Endothelial cell of umbilical vein (primary cell): ENCODE data around the gene DDR1. TPM values are rescaled to one million over a fixed set of nuclear protein-coding genes. Genes with fewer than 3 reads are reported as not detected.

Experiments used
- BruUV-seq: library from RNA; stranded (reverse); fragments of 400-500 nt; replicated peaks from 2 replicates; lab custom pipeline; 2021; lab: Mats Ljungman, UMichigan
- CTCF ChIA-PET: fragments of 300-600, 350-600 bp; sonication (Branson Sonifier 250); formaldehyde crosslinking; loops from one replicate; lab custom pipeline; 2021; ENCODE audit warnings: antibody characterized with exemption, inconsistent platforms; lab: Charles Lee
- POLR2A ChIA-PET: fragments of 300-600, 350-600 bp; sonication (Branson Sonifier 250); formaldehyde crosslinking; loops from one replicate; lab custom pipeline; 2021; ENCODE audit warnings: antibody characterized with exemption, inconsistent platforms; lab: Charles Lee
- DNase-seq: peaks from one replicate; pipeline ENCODE4 v3.0.0-alpha.2; 2011; ENCODE audit warnings: low read depth, low spot score
- FAIRE-seq: peaks from 2 replicates; lab custom pipeline; 2011; peaks lifted over from hg19 to GRCh38; lab: Jason Lieb, UNC
- H2AFZ ChIP-seq: 2 replicates; pipeline ENCODE4 v1.6.0; 2012; ENCODE audit warnings: low read depth, low read length, control low read depth, inconsistent platforms
- H3K27ac ChIP-seq: 2 replicates; pipeline ENCODE4 v1.5.1; 2011; ENCODE audit warnings: low read depth, mild to moderate bottlenecking, control low read depth, low read length, moderate library complexity; ENCODE audit not compliant: insufficient read depth
- H3K27me3 ChIP-seq, 2 experiments: 2 replicates each; pipeline versions ENCODE4 v1.6.0 to v1.6.1; 2011; ENCODE audit warnings: low read length in 2 of 2, mixed read lengths in 1 of 2; ENCODE audit not compliant: control insufficient read depth in 2 of 2, insufficient read depth in 2 of 2
- H3K36me3 ChIP-seq, 2 experiments: 2 replicates in 1 of 2; 3 replicates in 1 of 2; pipeline ENCODE4 v1.5.1; 2011; ENCODE audit warnings: low read length in 2 of 2, mild to moderate bottlenecking in 1 of 2, moderate library complexity in 1 of 2; ENCODE audit not compliant: control insufficient read depth in 2 of 2, insufficient read depth in 2 of 2; ENCODE audit errors: extremely low read depth in 1 of 2
- H3K4me1 ChIP-seq: 3 replicates; pipeline ENCODE4 v1.5.1; 2011; ENCODE audit warnings: mild to moderate bottlenecking, low read length; ENCODE audit not compliant: control insufficient read depth, insufficient read depth; ENCODE audit errors: extremely low read depth
- H3K4me2 ChIP-seq: 2 replicates; pipeline ENCODE4 v1.6.1; 2011; ENCODE audit warnings: low read length, control low read depth, mixed read lengths; ENCODE audit not compliant: insufficient read depth
- H3K4me3 ChIP-seq, 3 experiments: fragments of 200-600 bp in 1 of 3; sonication (generic), shearing (Covaris generic) in 1 of 3; replicated peaks in 1 of 3; 2 replicates each; pipeline ENCODE4 v1.5.1; 2011 to 2016; ENCODE audit warnings: control low read depth in 3 of 3, low read length in 3 of 3, mild to moderate bottlenecking in 2 of 3, inconsistent platforms in 1 of 3, low read depth in 1 of 3, moderate library complexity in 1 of 3; ENCODE audit not compliant: insufficient read depth in 1 of 3
- H3K79me2 ChIP-seq: 2 replicates; pipeline ENCODE4 v1.6.0; 2012; ENCODE audit warnings: low read length, inconsistent platforms; ENCODE audit not compliant: control insufficient read depth, insufficient read depth
- H3K9ac ChIP-seq: replicated peaks from 2 replicates; pipeline ENCODE3; 2011; ENCODE audit warnings: low read length, control low read depth; ENCODE audit not compliant: insufficient read depth; ENCODE audit errors: extremely low read depth
- H3K9me1 ChIP-seq: replicated peaks from 3 replicates; pipeline ENCODE4 v1.6.0; 2011; ENCODE audit warnings: mild to moderate bottlenecking, low read length; ENCODE audit not compliant: control insufficient read depth, insufficient read depth; ENCODE audit errors: extremely low read depth
- H3K9me3 ChIP-seq: replicated peaks from 2 replicates; pipeline ENCODE4 v1.5.1; 2012; ENCODE audit warnings: low read length, inconsistent platforms; ENCODE audit not compliant: control insufficient read depth, insufficient read depth
- H4K20me1 ChIP-seq: replicated peaks from 2 replicates; pipeline ENCODE3; 2011; ENCODE audit warnings: mild to moderate bottlenecking, low read length; ENCODE audit not compliant: control insufficient read depth, insufficient read depth; ENCODE audit errors: extremely low read depth
- EZH2 ChIP-seq: IDR thresholded peaks from 2 replicates; pipeline ENCODE4 v1.6.1; 2012; ENCODE audit warnings: borderline replicate concordance, low read depth, mild to moderate bottlenecking, moderate library complexity, low read length, inconsistent platforms; ENCODE audit not compliant: severe bottlenecking
- FOS ChIP-seq: IDR thresholded peaks from 2 replicates; pipeline ENCODE4 v1.6.1; 2011; ENCODE audit warnings: mild to moderate bottlenecking, low read length, moderate library complexity, borderline replicate concordance; ENCODE audit not compliant: insufficient read depth
- GATA2 ChIP-seq: IDR thresholded peaks from 2 replicates; pipeline ENCODE4 v1.7.0; 2011; ENCODE audit warnings: low read depth, mild to moderate bottlenecking, moderate library complexity, mixed read lengths, low read length; ENCODE audit not compliant: insufficient read length, insufficient read depth
- JUN ChIP-seq: IDR thresholded peaks from 2 replicates; pipeline ENCODE4 v1.6.1; 2011; ENCODE audit warnings: borderline replicate concordance, low read depth; ENCODE audit not compliant: insufficient read length, insufficient read depth
- MAX ChIP-seq: IDR thresholded peaks from 2 replicates; pipeline ENCODE4 v1.6.1; 2011; ENCODE audit not compliant: insufficient read depth, insufficient read length
- MYC ChIP-seq: IDR thresholded peaks from one replicate; pipeline ENCODE4 v1.6.1; 2011; ENCODE audit warnings: mild to moderate bottlenecking, low read depth, low read length
- POLR2A ChIP-seq: IDR thresholded peaks from 2 replicates; pipeline ENCODE4 v1.6.1; 2012; ENCODE audit warnings: low read depth, mild to moderate bottlenecking, control low read depth, low read length
- POLR2AphosphoS5 ChIP-seq: IDR thresholded peaks from 2 replicates; pipeline ENCODE4 v1.6.1; 2012; ENCODE audit warnings: low read depth, mild to moderate bottlenecking, control low read depth, low read length, moderate library complexity; ENCODE audit not compliant: insufficient read depth
- dilution Hi-C: fragments of 300-500 bp; cut with MboI; formaldehyde crosslinking; loops from one replicate; pipeline ENCODE4 v1.15.0; 2019; ENCODE audit warnings: low sequenced_read_pairs; ENCODE audit not compliant: extremely low pct_ligation_motif_present
- intact Hi-C: fragments of 100-400 bp; cut with micrococcal nuclease; formaldehyde crosslinking; loops from one replicate; pipeline ENCODE4 v1.10.0; 2022
- polyA plus RNA-seq, 4 experiments: library from polyadenylated mRNA; depleted of rRNA in 3 of 4; stranded (reverse) in 3 of 4; unstranded in 1 of 4; fragments of >200 nt; gene quantifications; 2 replicates each; pipeline versions ENCODE4 v1.2.1 to v1.2.3, GENCODE V29; 2011 to 2012; ENCODE audit warnings: missing spikeins in 1 of 4
- total RNA-seq: library from RNA; stranded (reverse); gene quantifications from 2 replicates; pipeline ENCODE4 v1.2.3, GENCODE V29; 2021
- TF ChIP-seq, protein P1 (sequence below), 2 donors: IDR thresholded peaks; 1 replicate in 1 of 2; 2 replicates in 1 of 2; pipeline ENCODE4 v1.5.1; 2011; ENCODE audit warnings: low read length in 2 of 2, mild to moderate bottlenecking in 2 of 2, moderate library complexity in 2 of 2, control low read depth in 1 of 2, inconsistent platforms in 1 of 2, low read depth in 1 of 2; ENCODE audit not compliant: insufficient read depth in 1 of 2; ENCODE audit errors: extremely low read depth in 1 of 2

The DDR1 gene
- total and polyA plus RNA-seq, 2 donors (not counting 3 experiments of a cell fraction or from before 2014, with no cell fraction given), result 8.8 to 22.9 TPM

- no TSS peak for BruUV-seq
- POLR2A ChIA-PET, result no interaction called here
- H3K9me1 ChIP-seq, result no peaks in the 10 kb centered on the region
- no peaks in the 10 kb centered on the region for H3K4me1 ChIP-seq
- H3K4me2 ChIP-seq, result no peak overlapping the region
- CTCF ChIA-PET, result interaction anchor here (1.0 to 1.4 kb wide), 4 partner anchors 11 to 217 kb away, joined by 3 to 4 read pairs (median 3); partner anchors contain the start of gene GTF2H4
- H3K79me2 ChIP-seq, result no peaks in the 10 kb centered on the region
- H3K9ac ChIP-seq, result no peak overlapping the region
- TF ChIP-seq POLR2AphosphoS5, result no peak
- TF ChIP-seq GATA2, result no peak
- TF ChIP-seq EZH2, result no peak
- TF ChIP-seq, protein P1, sequence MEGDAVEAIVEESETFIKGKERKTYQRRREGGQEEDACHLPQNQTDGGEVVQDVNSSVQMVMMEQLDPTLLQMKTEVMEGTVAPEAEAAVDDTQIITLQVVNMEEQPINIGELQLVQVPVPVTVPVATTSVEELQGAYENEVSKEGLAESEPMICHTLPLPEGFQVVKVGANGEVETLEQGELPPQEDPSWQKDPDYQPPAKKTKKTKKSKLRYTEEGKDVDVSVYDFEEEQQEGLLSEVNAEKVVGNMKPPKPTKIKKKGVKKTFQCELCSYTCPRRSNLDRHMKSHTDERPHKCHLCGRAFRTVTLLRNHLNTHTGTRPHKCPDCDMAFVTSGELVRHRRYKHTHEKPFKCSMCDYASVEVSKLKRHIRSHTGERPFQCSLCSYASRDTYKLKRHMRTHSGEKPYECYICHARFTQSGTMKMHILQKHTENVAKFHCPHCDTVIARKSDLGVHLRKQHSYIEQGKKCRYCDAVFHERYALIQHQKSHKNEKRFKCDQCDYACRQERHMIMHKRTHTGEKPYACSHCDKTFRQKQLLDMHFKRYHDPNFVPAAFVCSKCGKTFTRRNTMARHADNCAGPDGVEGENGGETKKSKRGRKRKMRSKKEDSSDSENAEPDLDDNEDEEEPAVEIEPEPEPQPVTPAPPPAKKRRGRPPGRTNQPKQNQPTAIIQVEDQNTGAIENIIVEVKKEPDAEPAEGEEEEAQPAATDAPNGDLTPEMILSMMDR (IDR thresholded peaks at IDR 0.05; ENCODE audit: extremely low read depth in 1 of 2, insufficient read depth in 1 of 2, low read depth in 1 of 2, low read length in 2 of 2), result no peak
- no peak for TF ChIP-seq JUN
- TF ChIP-seq MAX, result no peak
- no peak for TF ChIP-seq MYC
- no peak for TF ChIP-seq POLR2A
- no peak for TF ChIP-seq FOS
- no peak for DNase-seq
- dilution Hi-C loops (loop anchor here (25.0 kb wide), 1 partner anchor 159 kb away; the partner anchor contains the start of genes FLOT1 and IER3), intact Hi-C loops (no loop called here)
- no peaks in the 10 kb centered on the region for H3K9me3 ChIP-seq
- H3K4me3 ChIP-seq, result no peak overlapping the region
- peaks cover 0 to 7% of the 10 kb centered on the region in 2 experiments for H3K36me3 ChIP-seq
- H3K27me3 ChIP-seq, result no peaks in the 10 kb centered on the region
- no peak for FAIRE-seq
- no peak overlapping the region for H3K27ac ChIP-seq
- H4K20me1 ChIP-seq, result no peaks in the 10 kb centered on the region
- H2AFZ ChIP-seq, result no peak overlapping the region
Observed at GRCh38 chr6:30896541-30896940, 12.2 kb downstream of the DDR1 start.
